ENCODE measurements around the gene MAD1L1.

- TF ChIP-seq POU6F1 (CRISPR knock-in tag; IDR thresholded peaks at IDR 0.05; ENCODE audit: borderline replicate concordance, low read depth) (no peak), RARB (CRISPR knock-in tag; IDR thresholded peaks at IDR 0.05) (no peak), PATZ1 (CRISPR knock-in tag; IDR thresholded peaks at IDR 0.05; ENCODE audit: borderline replicate concordance) (no peak), GLIS3 (CRISPR knock-in tag; IDR thresholded peaks at IDR 0.05) (no peak), PPARA (CRISPR knock-in tag; IDR thresholded peaks at IDR 0.05; ENCODE audit: borderline replicate concordance) (no peak), ZNF8 (CRISPR knock-in tag; IDR thresholded peaks at IDR 0.05) (no peak), ZNF565 (CRISPR knock-in tag; conservative IDR thresholded peaks at IDR 0.05; ENCODE audit: low read depth) (no peak), CREB5 (CRISPR knock-in tag; IDR thresholded peaks at IDR 0.05; ENCODE audit: low read depth) (no peak), ARNTL (CRISPR knock-in tag; IDR thresholded peaks at IDR 0.05; ENCODE audit: borderline replicate concordance, low read depth) (no peak), ZFP30 (CRISPR knock-in tag; IDR thresholded peaks at IDR 0.05) (no peak), ISL1 (CRISPR knock-in tag; IDR thresholded peaks at IDR 0.05) (no peak), ZC3H10 (CRISPR knock-in tag; IDR thresholded peaks at IDR 0.05) (no peak), ZFP3 (CRISPR knock-in tag; IDR thresholded peaks at IDR 0.05) (no peak), ESRRG (CRISPR knock-in tag; IDR thresholded peaks at IDR 0.05) (no peak)
These were observed 389.4 kb downstream of the MAD1L1 start for GRCh38 chr7:1843271-1843861.

Measured in SK-N-SH treated with all-trans-retinoic acid at 6 μM for 48 hours (cell line).